Measurements from ENCODE around the gene PLEKHG3.
A peak's percentile ranks its signal among the peaks of the same experiment; 100 is the strongest.

PLEKHG3 gene

GRCh38 chr14:64741961-64742360, 37.7 kb downstream of the PLEKHG3 start:
- H3K4me2 ChIP-seq (ENCODE audit: low read length), result no peak overlapping the region
- no peak overlapping the region for H2AFZ ChIP-seq
- no peaks in the 10 kb centered on the region for H3K36me3 ChIP-seq (ENCODE audit: control insufficient read depth, insufficient read depth, low read length)
- H3K27ac ChIP-seq, result no peak overlapping the region
- H3K9me3 ChIP-seq (ENCODE audit: control insufficient read depth, low read length), result no peaks in the 10 kb centered on the region
- H3K4me1 ChIP-seq, result no peaks in the 10 kb centered on the region
- TF ChIP-seq CTCF (IDR thresholded peaks at IDR 0.05), result no peak
- H3K9ac ChIP-seq, result no peak overlapping the region
- H3K27me3 ChIP-seq (ENCODE audit: control insufficient read depth, insufficient read depth, low read length), result no peaks in the 10 kb centered on the region
- H3K4me3 ChIP-seq (ENCODE audit: low read depth, low read length), result no peak overlapping the region
- peaks cover 4% of the 10 kb centered on the region for H3K79me2 ChIP-seq

- no peak overlapping the region for H3K9ac ChIP-seq
Measured at GRCh38 chr14:64743061-64743460, 38.8 kb downstream of the PLEKHG3 start.

GRCh38 chr14:64745511-64746091, 41.4 kb downstream of the PLEKHG3 start:
- peak; percentile 44 for TF ChIP-seq CTCF (IDR thresholded peaks at IDR 0.05)
- no peaks in the 10 kb centered on the region for H3K27me3 ChIP-seq (ENCODE audit: control insufficient read depth, insufficient read depth, low read length)
- H3K36me3 ChIP-seq (ENCODE audit: control insufficient read depth, insufficient read depth, low read length), result no peaks in the 10 kb centered on the region
- no peak overlapping the region for H3K9ac ChIP-seq
- H3K4me2 ChIP-seq (ENCODE audit: low read length), result no peak overlapping the region
- H3K4me1 ChIP-seq, result no peaks in the 10 kb centered on the region
- no peaks in the 10 kb centered on the region for H3K79me2 ChIP-seq
- no peak overlapping the region for H3K4me3 ChIP-seq (ENCODE audit: low read depth, low read length)
- H3K27ac ChIP-seq, result no peak overlapping the region
- no peak overlapping the region for H2AFZ ChIP-seq
- no peaks in the 10 kb centered on the region for H3K9me3 ChIP-seq (ENCODE audit: control insufficient read depth, low read length)

More at GRCh38 chr14:64743061-64743460, 38.8 kb downstream of the PLEKHG3 start:
- TF ChIP-seq CTCF (IDR thresholded peaks at IDR 0.05), result no peak
- H3K27me3 ChIP-seq (ENCODE audit: control insufficient read depth, insufficient read depth, low read length), result no peaks in the 10 kb centered on the region
- H3K4me3 ChIP-seq (ENCODE audit: low read depth, low read length), result no peak overlapping the region
- H2AFZ ChIP-seq, result no peak overlapping the region
- H3K4me2 ChIP-seq (ENCODE audit: low read length), result no peak overlapping the region
- no peaks in the 10 kb centered on the region for H3K36me3 ChIP-seq (ENCODE audit: control insufficient read depth, insufficient read depth, low read length)
- H3K79me2 ChIP-seq, result no peaks in the 10 kb centered on the region
- no peaks in the 10 kb centered on the region for H3K9me3 ChIP-seq (ENCODE audit: control insufficient read depth, low read length)
- no peak overlapping the region for H3K27ac ChIP-seq
- no peaks in the 10 kb centered on the region for H3K4me1 ChIP-seq

GRCh38 chr14:64746298-64747250, 42.4 kb downstream of the PLEKHG3 start:
- no peaks in the 10 kb centered on the region for H3K27me3 ChIP-seq (ENCODE audit: control insufficient read depth, insufficient read depth, low read length)
- TF ChIP-seq CTCF (IDR thresholded peaks at IDR 0.05), result no peak

More at GRCh38 chr14:64746298-64747250, 42.4 kb downstream of the PLEKHG3 start:
- H3K4me3 ChIP-seq (ENCODE audit: low read depth, low read length), result no peak overlapping the region
- H3K36me3 ChIP-seq (ENCODE audit: control insufficient read depth, insufficient read depth, low read length), result no peaks in the 10 kb centered on the region
- no peaks in the 10 kb centered on the region for H3K4me1 ChIP-seq
- no peak overlapping the region for H3K4me2 ChIP-seq (ENCODE audit: low read length)
- H3K27ac ChIP-seq, result no peak overlapping the region
- H2AFZ ChIP-seq, result no peak overlapping the region
- no peak overlapping the region for H3K9ac ChIP-seq
- H3K9me3 ChIP-seq (ENCODE audit: control insufficient read depth, low read length), result no peaks in the 10 kb centered on the region
- H3K79me2 ChIP-seq, result no peaks in the 10 kb centered on the region

Measured in parathyroid adenoma (tissue), 2 donors.